Mucosa of descending colon (tissue), 3 donors: ENCODE measurements around the gene MYL11. TPM values are rescaled to one million over a fixed set of nuclear protein-coding genes. Genes with fewer than 3 reads are reported as not detected.

Experiments
- ATAC-seq: fragments of 200-7000 bp; cut with Tn5 transposase; one replicate; pipeline ENCODE4 v1.9.1; 2020; ENCODE audit warnings: mild to moderate bottlenecking, moderate library complexity
- DNase-seq, 3 donors: peaks; one replicate each; pipeline ENCODE4 v3.0.0-alpha.2; 2020
- H3K36me3 ChIP-seq: fragments of 200-600 bp; one replicate; pipeline ENCODE4 v1.8.0; 2021; ENCODE audit warnings: low read depth, mild to moderate bottlenecking
- H3K4me1 ChIP-seq: fragments of 200-600 bp; one replicate; pipeline ENCODE4 v1.8.0; 2021; ENCODE audit warnings: low read depth, mild to moderate bottlenecking
- H3K4me3 ChIP-seq: fragments of 200-600 bp; one replicate; pipeline ENCODE4 v1.8.0; 2021; ENCODE audit warnings: mild to moderate bottlenecking
- H3K9me3 ChIP-seq: fragments of 200-600 bp; one replicate; pipeline ENCODE4 v1.8.0; 2021; ENCODE audit warnings: mild to moderate bottlenecking
- intact Hi-C, 2 donors: fragments of 100-400 bp; cut with DNase I in 1 of 2; cut with micrococcal nuclease in 1 of 2; formaldehyde crosslinking; loops; one replicate each; pipeline versions ENCODE4 v1.11.0 to v1.11.1; 2022; cut with DNase I, micrococcal nuclease
- total RNA-seq, 3 donors: library from RNA; stranded (reverse); fragmentation: NEBNext Ultra II Directional in 2 of 3; extraction: Animal tissue kit (Norgen Biotek cat#: 25700) in 2 of 3; gene quantifications; one replicate each; pipeline versions ENCODE4 v1.2.1 to v1.2.4, GENCODE V29; 2021 to 2023
- TF ChIP-seq, protein P1 (sequence below): fragments of 200-600 bp; IDR thresholded peaks from one replicate; pipeline ENCODE4 v1.8.0; 2022; ENCODE audit warnings: antibody characterized with exemption, mild to moderate bottlenecking
- donor health status: DM: no; HTN: no; CAD: no; lungs with moderate emphysema.
- donor health status: DM: no; HTN: no; CAD: no.
- donor health status: DM: no; HTN: yes; CAD: no.

Gene MYL11
- total RNA-seq, 3 donors from 2014 or later, result 1.1 to 1.6 TPM; not detected in 1

DNA sequence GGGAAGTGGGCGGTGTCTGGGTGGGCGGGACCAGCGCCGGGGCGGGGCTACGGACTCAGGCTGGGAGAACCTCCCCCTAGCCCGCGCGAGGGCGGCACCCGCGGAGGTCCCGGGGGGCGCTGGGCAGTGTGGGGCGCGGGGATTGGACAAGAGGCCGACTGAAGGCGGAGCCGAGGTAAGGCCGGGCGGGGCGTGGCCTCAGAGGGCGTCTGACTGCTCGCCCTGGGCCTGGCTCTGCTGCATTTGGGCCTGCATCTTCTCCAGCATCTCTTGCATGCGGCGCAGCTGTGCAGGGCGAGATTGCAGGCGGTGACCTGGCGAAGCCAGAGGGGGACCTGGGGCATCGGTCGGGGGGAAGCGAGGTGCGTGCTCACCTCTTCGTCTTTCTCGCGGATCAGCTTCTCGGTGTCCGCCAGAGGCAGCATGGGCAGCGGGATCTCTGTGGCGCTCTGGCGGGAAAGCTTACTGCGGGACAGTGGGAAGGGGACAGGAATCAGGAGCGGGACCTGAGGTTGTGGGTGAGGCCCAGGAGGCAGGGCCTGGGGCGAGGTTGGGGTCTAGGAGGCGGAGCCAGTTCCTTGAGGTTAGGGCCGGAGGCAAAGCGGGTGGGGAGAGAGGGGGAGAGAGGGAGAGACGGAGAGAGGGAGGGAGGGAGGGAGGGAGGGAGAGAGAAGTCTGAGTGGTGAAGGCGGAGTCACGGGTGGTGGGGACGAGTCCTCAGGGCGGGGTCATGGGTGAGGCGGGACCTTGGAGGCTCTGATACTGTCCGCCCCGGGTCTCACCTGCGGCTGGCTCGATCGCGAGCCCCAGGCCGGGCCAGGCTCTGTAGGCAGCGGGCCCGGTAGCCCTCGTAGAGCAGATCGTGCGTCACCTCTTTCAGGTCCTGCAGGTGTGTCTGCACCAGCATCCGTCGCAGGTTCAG lies 3.9 kb downstream of the MYL11 start:
- DNase-seq (peak; percentile 99 to 100 (median 100)), ATAC-seq (peak; percentile 93)
- peaks cover 11% of the 10 kb centered on the region for H3K4me1 ChIP-seq
- intact Hi-C loops, result no loop called here
- H3K36me3 ChIP-seq, result no peaks in the 10 kb centered on the region
- peak overlapping the region; percentile 33 for H3K4me3 ChIP-seq
- TF ChIP-seq, protein P1, sequence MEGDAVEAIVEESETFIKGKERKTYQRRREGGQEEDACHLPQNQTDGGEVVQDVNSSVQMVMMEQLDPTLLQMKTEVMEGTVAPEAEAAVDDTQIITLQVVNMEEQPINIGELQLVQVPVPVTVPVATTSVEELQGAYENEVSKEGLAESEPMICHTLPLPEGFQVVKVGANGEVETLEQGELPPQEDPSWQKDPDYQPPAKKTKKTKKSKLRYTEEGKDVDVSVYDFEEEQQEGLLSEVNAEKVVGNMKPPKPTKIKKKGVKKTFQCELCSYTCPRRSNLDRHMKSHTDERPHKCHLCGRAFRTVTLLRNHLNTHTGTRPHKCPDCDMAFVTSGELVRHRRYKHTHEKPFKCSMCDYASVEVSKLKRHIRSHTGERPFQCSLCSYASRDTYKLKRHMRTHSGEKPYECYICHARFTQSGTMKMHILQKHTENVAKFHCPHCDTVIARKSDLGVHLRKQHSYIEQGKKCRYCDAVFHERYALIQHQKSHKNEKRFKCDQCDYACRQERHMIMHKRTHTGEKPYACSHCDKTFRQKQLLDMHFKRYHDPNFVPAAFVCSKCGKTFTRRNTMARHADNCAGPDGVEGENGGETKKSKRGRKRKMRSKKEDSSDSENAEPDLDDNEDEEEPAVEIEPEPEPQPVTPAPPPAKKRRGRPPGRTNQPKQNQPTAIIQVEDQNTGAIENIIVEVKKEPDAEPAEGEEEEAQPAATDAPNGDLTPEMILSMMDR, result no peak
- no peaks in the 10 kb centered on the region for H3K9me3 ChIP-seq

DNA sequence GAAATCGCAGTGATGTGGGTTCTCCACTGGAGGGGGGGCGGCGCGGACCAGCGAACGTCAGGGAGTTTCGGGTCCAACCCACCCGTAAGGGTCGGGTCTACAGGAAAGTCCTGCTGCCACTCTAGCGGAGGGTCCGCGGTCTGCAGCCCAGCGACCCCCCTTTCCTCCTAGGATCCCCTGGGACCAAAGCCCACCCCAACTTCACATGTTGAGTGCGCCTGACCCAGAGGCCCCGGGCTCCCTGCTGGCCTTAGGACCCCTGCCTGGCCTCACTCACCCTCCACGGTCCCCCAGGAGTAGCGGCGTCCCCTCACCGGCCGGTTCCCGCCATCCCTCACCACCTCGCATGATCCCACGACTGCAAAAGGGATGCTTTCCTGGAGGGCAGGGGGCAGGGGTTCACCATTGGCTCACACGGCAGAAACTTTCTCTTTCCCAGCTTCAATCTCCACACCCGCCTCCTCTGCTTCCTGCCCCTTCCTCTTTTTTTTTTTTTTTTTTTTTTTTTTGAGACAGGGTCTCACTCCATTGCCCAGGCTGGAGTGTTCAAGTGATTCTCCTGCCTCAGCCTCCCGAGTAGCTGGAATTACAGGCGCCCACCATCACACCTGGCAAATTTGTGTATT lies 4.7 kb downstream of the MYL11 start:
- intact Hi-C loops, result no loop called here
- TF ChIP-seq, protein P1, result no peak
- Histone ChIP-seq H3K36me3 (no peaks in the 10 kb centered on the region), H3K9me3 (no peaks in the 10 kb centered on the region), H3K4me1 (peaks cover 11% of the 10 kb centered on the region), H3K4me3 (no peak overlapping the region)
- no peak for DNase-seq
- no peak for ATAC-seq

- no peak overlapping the region for H3K4me3 ChIP-seq
- H3K4me1 ChIP-seq, result peaks cover 11% of the 10 kb centered on the region
- H3K9me3 ChIP-seq, result no peaks in the 10 kb centered on the region
- DNase-seq, result no peak
- intact Hi-C loops, result no loop called here
- no peak for ATAC-seq
- H3K36me3 ChIP-seq, result no peaks in the 10 kb centered on the region
- TF ChIP-seq, protein P1, result no peak
Measured at GRCh38 chr16:30380072-30380802, 5.6 kb downstream of the MYL11 start.

- Histone ChIP-seq H3K4me1 (peaks cover 11% of the 10 kb centered on the region), H3K9me3 (no peaks in the 10 kb centered on the region), H3K4me3 (no peak overlapping the region), H3K36me3 (no peaks in the 10 kb centered on the region)
- DNase-seq (no peak), ATAC-seq (no peak)
- TF ChIP-seq, protein P1, result no peak
- intact Hi-C loops, result no loop called here
Measured at GRCh38 chr16:30380803-30381208, 6.2 kb downstream of the MYL11 start.

DNA sequence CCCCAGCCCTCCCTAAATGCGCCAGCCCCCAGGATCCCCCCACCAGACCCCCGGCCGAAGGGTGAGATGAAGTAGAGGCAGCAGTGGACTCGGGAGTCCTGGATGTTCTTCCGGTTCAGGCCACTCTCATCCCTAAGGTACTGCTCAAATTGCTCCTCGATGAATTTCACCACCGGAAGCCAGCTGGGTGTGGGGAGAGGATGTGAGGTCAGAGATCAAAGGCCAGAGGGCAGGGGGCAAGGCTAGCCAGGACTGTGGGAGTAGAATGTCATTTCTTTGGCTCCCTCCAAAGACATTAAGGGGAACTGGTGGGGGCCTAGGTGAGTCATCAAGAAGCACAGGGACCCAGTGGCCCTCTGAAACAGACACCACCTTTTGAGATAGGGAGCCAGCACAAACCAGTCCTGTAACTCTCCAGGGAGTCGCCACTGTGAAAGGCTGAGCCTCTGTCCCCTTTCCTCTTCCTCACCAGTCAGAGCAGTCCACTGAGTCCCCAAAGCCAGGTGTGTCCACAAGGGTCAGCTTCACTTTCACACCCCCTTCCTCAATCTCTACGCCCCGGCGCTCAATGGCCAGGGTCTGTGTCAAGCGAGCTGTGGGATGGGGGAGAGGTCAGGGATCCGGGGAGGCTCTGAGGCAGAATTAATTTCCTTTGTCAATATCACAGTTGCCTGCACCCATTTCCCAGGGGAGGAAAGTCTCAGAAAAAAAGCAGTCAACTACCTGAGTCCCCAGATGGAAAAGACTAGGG lies 6.9 kb downstream of the MYL11 start:
- H3K9me3 ChIP-seq, result no peaks in the 10 kb centered on the region
- H3K36me3 ChIP-seq, result no peaks in the 10 kb centered on the region
- H3K4me1 ChIP-seq, result peaks cover 11% of the 10 kb centered on the region
- no peak for DNase-seq
- intact Hi-C loops, result no loop called here
- ATAC-seq, result no peak
- no peak overlapping the region for H3K4me3 ChIP-seq
- TF ChIP-seq, protein P1, result no peak
